Endothelial cell of coronary artery (primary cell): ENCODE measurements around the gene HACD3. TPM values are rescaled to one million over a fixed set of nuclear protein-coding genes. Genes with fewer than 3 reads are reported as not detected.

Source experiments
- total RNA-seq: library from RNA; depleted of rRNA; stranded (reverse); fragments of >200 nt; gene quantifications from 2 replicates; pipeline ENCODE4 v1.2.3, GENCODE V29; 2014

Gene HACD3, protein sequence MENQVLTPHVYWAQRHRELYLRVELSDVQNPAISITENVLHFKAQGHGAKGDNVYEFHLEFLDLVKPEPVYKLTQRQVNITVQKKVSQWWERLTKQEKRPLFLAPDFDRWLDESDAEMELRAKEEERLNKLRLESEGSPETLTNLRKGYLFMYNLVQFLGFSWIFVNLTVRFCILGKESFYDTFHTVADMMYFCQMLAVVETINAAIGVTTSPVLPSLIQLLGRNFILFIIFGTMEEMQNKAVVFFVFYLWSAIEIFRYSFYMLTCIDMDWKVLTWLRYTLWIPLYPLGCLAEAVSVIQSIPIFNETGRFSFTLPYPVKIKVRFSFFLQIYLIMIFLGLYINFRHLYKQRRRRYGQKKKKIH
- 92.5 and 93.0 TPM in 2 replicates for total RNA-seq

DNA sequence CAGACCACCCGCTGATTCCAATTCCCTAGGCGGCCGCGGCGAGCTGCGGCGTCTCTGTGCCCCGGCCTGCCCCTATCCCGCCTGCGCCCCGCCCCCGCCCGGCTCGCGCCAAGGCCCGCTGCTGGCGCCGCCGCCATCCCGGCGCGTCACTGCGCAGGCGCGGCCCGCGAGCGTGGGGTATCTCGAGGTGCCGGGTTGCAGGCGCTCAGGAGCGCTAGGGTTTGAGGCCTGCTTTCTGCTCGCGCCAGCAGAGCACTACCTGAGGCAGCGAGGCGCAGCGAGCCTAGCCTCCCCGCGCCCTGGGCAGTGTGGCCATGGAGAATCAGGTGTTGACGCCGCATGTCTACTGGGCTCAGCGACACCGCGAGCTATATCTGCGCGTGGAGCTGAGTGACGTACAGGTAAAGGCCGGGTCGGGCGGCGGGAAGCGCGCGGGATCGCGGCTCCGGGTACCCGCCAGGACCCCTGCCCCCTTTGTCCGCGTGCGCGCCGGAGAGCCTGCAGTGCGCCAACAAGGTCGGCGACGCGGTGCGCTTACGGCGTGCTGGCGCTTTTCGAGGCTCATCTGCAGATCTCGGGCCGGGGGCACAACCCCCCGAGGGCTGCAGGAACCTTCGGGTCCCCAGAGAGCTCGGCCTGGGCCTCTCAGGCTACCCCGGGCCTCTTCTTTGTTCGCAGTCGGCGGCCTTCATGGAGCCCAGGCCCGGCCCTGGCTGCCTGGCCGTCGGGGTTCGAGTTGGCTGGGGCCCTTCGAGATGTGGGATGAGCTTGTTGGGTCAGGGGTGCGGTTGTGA, at the start of gene HACD3:
TSS of gene HACD3 (plus strand) at position 146 of the 794 bp plus-strand sequence. CDS start at position 315, 169 bp downstream.

DNA sequence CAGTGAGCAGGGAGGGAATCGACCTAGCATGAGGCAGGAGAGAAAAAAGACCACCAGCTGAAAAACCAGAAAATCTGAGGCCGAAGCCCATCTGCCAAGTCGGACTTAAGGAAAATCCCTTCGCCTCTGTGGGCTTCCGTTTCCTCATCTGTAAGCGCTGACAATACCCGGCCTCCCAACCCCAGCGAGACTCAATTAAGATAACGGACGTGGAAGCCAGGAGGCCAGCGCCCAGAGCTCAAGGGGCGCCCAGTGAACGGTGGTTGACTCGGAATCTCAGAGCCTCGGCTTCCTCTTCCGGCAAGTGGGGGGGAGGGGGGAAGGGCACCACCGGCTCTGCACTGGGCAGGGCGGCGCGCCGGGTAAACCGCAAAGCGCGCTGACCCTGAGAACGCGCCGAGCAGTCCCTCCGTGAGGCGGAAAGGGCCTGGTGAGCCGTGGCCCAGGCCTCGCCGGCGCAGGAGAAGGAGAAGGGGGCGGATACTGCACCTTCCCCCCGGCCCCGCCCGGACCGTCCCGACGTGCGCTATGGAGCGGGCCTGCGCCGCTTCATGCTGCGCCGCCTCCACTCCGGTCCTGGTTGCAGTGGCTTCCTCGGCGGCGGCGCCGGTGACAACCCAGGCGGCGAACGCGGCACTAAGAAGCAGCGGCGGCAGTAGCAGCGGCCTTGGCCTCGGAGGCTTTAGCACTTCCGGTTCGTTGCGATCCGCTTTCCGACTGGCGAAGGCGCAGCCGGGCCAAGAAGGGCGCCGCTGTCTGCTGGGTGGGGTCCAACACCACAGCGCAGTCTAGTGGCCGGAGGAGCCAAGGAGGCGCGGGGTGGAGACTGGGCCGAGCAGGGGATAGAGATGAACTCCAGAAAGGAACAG, 13.0 kb upstream of the HACD3 start, which contains the start of gene DPP8:
TSS of gene DPP8 (minus strand) at position 693 of the 869 bp plus-strand sequence. CDS start 5,136 bp downstream, outside the sequence.

DNA sequence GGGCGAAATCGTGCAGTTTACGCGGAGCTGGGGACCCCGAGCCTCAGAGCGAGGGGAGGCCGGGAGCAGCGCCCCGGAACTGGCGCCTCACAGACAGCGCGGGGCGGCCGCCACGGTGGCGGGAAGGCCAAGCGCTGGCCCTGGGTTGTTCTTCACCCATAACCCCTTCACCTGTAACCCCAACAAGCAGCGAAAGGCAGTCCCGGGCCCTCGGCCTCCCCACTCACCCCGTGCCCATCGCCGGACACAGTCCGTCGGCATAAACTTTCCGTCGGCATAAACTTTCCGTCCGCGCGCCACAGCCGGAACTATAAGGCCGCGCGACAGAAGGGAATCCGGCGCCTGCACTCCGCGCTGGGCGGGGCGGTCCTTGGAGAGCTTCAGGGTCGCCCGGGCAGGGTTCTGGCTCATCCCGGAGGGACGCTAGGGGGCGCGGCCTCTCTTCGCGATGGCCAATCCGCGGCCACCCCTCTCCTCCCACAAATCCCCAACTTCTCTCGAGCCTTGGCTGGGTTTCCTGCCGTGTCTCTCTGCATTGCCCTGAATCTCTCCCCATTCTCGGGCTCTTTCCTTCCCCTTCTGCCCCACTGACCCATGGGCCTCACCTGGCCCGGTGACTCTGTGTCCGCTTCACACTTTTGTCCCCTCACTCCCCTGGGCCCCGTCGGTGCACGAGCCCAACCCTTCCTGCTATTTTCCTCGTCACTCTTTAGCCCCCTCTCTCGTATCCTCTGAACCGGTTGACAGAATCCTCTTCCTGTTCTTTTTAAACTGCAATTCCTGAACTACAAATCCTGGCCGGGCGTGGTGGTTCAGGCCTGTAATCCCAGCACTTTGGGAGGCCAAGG, 80.8 kb downstream of the HACD3 start, which contains the start of gene INTS14:
TSS of gene INTS14 (minus strand) at position 261 of the 848 bp plus-strand sequence. CDS start 3,751 bp downstream, outside the sequence.

DNA sequence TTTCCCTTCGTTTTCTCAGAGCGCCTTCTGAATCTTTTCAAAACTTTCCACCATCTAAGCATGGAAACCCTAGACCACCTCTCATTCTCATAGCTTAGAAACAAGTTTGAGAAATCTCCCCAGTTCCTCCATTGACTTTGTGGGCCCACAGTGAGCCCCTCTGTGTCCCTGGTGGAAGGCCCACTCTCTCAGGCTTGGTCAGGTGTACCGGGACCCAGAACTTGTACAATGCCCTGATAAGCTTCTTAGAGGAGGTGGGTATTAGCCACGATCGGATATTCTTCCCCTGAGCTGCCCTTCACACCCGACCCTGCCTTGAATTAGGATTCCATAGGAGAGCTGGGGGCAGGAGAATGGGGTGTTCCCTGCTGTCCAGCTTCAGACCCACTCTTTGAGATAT, 91.4 kb downstream of the HACD3 start, which contains the start of gene SLC24A1:
TSS of gene SLC24A1 (plus strand) at position 301 of the 400 bp plus-strand sequence. CDS start 2,143 bp downstream, outside the sequence.

Other genes with a start within 250 kb of the HACD3 start
- gene PARP16, start 243.6 kb upstream of the HACD3 start, total RNA-seq, result 1.2 and 2.4 TPM in 2 replicates
- not detected in 2 replicates for gene RNU5A-1, start 234.4 kb upstream of the HACD3 start, total RNA-seq
- gene RNU5B-1, start 225.8 kb upstream of the HACD3 start, total RNA-seq, result not detected in 2 replicates
- gene IGDCC3, start 152.5 kb upstream of the HACD3 start, total RNA-seq, result not detected in 2 replicates
- under 0.01 and 0.09 TPM in 2 replicates for gene IGDCC4, start 107.5 kb upstream of the HACD3 start, total RNA-seq
- gene DPP8, start 12.8 kb upstream of the HACD3 start, total RNA-seq, result 43.1 and 43.6 TPM in 2 replicates
- gene INTS14, start 80.7 kb downstream of the HACD3 start, total RNA-seq, result 28.9 and 31.5 TPM in 2 replicates
- 2.7 and 3.8 TPM in 2 replicates for gene SLC24A1, start 91.5 kb downstream of the HACD3 start, total RNA-seq